ENCODE measurements around the gene ATAD3C.
"Not testable (repeated sequence)": the region's sequence is repeated elsewhere in the genome, so short reads cannot be mapped to it uniquely, and the experiment has no call there.

The ATAD3C gene

DNA sequence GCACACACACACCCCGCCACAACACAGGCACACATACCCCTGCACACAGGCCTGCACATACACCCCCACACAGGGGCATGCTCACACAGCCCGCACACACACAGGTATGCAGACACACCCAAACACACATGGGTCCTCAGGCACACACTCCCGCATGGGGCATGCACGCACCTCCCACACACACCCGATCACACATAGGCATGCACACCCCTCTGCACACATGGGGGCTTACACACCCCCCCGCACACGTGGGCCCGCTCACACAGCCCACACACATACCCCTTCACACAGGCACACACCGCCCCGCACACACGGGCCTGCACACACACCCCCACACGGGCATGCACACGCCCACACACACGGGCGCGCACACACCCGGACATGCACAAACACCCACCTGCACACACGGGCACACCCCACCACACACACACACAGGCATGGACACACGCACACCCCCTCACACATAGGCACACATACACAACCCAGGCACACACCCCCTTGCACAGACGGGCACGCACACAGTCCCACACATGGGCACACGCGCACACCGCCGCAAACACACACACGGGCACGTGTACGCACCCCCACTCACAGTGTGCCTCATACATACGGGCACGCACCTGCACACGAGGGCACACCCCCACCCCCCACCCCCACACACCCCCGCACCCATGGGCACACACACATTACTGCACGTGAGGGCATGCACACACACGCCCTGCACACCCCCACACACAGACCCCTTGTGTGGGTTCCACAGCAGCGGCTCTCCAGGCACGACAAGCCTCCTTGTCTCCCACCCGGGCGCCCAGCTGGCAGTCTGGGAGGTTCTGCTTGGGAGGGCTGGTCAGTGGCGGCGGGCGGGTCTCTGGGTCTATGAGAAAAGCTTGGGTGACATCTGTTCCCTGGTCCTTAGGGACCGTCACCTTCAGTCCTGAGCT is 30.3 kb downstream of the ATAD3C start:
- DNase-seq, result no peak

- DNase-seq, result not testable (repeated sequence)
Observed at GRCh38 chr1:1480488-1480867, 31.0 kb downstream of the ATAD3C start.

DNA sequence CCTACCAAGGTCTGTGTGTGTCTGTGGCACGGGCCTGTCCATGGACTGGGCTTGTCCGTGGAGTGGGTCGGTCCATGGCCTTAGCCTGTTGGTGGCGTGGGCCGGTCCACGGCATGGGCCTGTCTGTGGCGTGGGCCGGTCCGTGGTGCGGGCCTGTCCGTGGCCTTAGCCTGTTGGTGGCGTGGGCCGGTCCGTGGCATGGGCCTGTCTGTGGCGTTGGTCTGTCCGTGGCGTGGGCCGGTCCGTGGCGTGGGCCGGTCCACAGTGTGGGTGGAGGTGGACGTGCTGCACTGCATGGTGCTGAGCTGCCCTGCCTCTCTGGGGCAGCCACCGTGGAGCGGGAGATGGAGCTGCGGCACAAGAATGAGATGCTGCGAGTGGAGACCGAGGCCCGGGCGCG is 32.3 kb downstream of the ATAD3C start:
- not testable (repeated sequence) for DNase-seq

- DNase-seq, result no peak
Observed at GRCh38 chr1:1482856-1483255, 33.4 kb downstream of the ATAD3C start.

GRCh38 chr1:1483714-1484113 is 34.2 kb downstream of the ATAD3C start:
- no peak for DNase-seq

DNA sequence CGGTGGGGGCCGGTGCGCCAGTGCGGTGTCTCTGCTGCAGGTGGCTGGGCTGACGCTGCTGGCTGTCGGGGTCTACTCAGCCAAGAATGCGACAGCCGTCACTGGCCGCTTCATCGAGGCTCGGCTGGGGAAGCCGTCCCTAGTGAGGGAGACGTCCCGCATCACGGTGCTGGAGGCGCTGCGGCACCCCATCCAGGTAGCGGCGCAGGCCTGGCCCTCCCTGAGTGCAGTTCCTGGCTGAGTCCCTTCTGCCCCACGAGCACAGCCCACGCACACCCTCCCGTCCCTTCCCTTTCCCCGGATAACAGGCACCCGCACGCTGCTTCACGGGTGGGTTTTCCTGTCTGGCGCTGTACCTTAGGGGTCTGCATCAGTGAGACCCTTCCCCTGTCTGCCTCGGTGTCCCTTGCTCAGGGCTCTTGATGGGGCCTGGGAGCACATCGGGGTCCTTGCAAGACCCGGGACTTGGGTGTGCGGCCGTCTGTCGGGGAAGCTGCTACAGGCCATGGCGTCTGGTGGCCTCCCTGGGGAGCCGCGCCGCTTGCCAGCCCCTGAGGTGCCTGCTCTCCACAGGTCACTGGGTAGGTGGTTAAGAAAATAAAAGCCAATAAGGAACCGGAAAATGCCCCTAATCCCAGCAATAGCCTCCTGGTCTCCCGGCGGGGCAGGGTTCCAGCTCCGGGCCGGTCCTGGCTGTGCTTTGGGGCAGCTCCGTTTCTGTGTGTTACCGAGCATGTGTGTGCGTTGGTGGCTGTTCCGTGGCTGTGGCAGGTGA is 35.7 kb downstream of the ATAD3C start:
- not testable (repeated sequence) for DNase-seq

DNA sequence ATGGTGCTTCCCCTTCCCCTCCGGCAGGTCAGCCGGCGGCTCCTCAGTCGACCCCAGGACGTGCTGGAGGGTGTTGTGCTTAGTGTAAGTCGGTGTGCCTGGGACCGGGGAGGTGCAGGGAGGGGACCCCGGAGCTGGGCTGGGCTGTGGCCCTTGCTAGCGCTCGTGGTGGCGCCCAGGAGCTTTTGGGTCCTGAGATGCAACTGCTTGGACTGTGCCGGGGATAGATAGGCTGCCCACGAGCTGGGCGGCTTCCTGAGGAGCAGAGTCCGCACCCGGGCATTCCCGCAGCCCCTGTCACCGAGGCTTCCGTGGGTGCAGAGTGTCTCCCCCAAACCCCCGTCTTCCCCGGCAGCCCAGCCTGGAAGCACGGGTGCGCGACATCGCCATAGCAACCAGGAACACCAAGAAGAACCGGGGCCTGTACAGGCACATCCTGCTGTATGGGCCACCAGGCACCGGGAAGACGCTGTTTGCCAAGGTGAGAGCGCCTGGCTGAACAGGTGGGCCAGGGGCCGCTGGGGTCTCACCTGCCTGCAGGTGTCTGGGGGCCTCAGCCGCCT is 36.3 kb downstream of the ATAD3C start:
- not testable (repeated sequence) for DNase-seq

DNA sequence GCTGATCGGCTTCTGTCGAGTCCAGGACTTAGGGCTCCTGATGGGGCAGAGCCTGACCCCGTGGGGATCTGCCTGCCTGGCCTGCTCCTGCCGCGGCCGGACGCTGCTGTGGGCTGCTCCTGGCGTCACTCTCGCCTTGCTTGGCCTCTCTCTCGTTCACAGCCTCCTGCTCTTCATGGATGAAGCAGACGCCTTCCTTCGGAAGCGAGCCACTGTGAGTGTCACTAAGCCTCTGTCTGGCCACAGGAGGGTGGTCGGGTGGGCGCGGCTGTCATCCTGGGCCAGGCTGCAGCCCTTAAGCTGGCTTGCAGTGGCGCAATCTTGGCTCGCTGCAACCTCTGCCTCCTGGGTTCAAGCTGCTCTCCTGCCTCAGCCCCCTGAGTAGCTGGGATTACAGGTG is 38.2 kb downstream of the ATAD3C start:
- DNase-seq, result no peak

- DNase-seq, result no peak
Observed at GRCh38 chr1:1489231-1489630, 39.7 kb downstream of the ATAD3C start.

- DNase-seq, result no peak
Observed at GRCh38 chr1:1489861-1490260, 40.4 kb downstream of the ATAD3C start.

DNA sequence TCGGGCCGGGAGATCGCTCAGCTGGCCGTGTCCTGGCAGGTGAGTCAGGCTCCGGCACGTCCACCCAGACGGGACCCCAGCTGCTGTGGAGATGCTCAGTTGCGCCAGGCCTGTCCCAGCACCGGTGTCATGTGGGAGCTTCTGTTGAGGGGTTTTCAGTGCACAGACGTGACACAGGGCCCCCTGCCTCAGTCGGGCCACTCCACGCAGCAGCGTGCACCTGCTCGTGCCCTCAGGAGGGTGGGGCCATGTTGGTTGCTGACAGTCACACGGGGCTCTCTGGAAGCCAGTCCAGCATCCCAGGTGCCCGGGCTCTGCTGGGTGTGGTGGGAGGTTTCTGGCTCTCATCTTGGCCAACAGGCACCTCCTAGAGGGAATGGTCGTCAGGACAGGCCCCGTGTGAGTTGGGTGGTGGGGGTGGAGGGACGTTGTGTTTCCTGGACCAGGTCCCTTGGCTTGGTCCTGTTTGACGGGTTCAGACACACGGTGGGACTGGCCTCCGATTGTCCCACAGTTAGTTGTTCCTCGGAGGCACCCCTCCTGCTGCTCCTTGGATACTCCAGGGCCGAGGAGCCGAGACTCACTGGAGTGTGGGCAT is 41.2 kb downstream of the ATAD3C start:
- no peak for DNase-seq

DNA sequence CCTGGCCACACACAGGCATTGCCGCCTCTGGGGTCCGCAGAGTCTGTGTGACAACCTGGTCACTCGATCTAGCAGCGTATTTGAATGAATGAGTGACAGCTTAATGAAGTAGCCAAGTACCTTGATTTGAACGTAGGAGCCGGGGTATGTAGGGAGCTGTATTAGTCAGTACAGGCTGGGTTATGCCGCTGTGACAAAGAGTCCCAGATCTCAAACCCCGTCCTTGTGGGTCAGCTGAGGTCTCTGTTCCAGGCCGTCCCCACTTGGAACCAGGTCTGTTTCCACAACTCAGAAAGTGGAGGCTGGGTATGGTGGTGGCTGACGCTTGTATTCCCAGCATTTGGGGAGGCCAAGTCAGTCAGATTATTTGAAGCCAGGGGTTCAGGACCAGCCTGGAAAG is 42.1 kb downstream of the ATAD3C start:
- DNase-seq, result no peak

DNA sequence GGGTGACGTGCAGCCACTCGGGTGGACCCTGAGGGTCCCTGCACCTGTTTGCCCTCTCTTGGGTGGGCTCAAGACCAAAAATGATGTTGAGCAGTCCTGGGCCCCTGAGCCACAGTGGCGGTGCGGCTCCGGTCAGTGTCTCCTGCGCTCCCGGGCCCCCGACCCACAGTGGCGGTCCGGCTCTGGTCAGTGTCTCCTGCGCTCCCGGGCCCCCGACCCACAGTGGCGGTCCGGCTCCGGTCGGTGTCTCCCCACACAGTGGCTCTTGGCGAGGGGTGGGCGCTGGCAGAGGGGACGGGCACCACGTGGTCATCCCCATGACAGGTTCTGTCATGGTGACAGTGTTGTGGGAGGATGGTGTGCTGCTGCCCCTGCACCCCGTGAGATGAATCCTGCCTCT is 44.8 kb downstream of the ATAD3C start:
- not testable (repeated sequence) for DNase-seq

DNA sequence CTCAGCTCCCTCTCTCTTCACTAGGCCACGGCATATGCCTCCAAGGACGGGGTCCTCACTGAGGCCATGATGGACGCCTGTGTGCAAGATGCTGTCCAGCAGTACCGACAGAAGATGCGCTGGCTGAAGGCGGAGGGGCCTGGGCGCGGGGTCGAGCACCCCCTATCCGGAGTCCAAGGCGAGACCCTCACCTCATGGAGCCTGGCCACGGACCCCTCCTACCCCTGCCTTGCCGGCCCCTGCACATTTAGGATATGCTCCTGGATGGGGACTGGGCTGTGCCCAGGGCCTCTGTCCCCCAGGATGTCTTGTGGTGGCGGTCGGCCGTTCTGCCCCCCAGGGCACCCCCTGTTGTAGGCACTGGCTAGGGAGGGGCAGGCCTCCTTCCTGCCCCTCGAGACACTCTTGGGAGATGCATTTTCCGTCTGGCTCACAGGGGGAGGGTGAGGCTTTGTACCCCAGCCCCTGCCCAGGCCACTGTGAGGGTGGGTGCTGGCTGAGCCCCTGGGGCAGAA is 46.0 kb downstream of the ATAD3C start:
- not testable (repeated sequence) for DNase-seq

- DNase-seq, result peak; percentile 72 to 73
Observed at GRCh38 chr1:1504777-1505365, 55.4 kb downstream of the ATAD3C start.

DNA sequence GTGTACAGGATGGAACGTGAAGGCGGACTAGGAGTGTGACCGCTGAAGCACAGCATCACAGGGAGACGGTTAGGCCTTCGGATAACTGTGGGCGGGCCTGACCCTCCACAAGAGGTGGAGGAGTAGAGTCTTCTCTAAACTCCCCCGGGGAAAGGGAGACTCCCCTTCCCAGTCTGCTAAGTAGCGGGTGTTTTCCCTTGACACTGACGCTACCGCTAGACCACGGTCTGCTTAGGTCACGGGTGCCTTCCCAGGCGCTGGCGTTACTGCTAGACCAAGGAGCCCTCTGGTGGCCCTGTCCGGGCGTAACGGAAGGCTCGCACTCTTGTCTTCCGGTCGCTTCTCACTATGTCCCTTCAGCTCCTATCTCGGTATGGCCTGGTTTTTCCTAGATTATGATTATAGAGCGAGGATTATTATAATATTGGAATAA is 55.9 kb downstream of the ATAD3C start:
- DNase-seq, result peak; percentile 8 to 52

GRCh38 chr1:1505801-1506200 is 56.3 kb downstream of the ATAD3C start:
- not testable (repeated sequence) for DNase-seq

DNA sequence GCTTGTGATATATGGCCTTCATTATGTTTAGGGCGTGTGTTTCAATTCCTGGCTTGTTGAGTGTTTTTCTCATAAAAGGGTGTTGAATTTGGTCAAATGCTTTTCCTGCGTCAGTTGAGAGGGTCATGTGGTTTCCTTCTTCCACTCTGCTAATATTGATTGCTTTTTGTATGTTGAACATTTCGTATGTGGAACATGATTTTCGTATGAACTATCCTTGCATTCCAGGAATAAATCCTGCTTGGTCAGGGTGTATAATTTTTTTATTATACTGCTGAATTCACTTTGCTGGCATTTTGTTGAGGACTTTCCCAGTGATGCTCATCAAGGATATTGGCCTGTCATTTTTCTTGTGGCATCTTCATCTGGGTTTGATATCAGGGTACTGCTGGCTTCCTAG is 57.8 kb downstream of the ATAD3C start:
- no peak for DNase-seq

GRCh38 chr1:1508775-1509464 is 59.4 kb downstream of the ATAD3C start:
- DNase-seq, result not testable (repeated sequence)

- not testable (repeated sequence) for DNase-seq
Observed at GRCh38 chr1:1509465-1509850, 60.0 kb downstream of the ATAD3C start.

DNA sequence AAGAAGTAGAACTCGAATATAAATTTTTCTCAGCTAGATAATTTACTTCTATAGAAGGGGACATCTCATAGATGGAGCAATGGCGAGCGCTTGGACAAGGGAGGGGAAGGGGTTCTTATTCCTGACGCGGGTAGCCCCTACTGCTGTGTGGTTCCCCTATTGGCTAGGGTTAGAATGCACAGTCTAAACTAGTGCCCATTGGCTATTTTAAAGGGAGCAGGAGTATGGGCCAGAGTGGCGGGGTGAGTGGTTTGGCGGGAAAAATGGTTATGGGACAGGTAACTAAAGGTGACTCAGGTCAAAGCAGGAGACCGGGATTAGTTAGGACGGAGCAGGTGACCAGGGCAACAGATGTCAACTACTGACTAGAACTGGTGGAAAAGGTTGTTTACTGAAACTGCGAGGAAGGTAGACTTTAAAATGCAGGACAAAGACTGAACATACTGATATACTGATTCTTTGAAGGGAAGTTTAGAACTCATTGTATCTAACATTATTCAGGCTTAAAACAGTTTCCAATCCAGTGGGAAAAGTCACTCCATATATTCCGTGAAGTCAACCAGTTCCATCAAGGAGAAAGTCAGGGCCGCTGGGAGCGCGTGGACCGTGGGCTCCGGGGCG is 61.5 kb downstream of the ATAD3C start:
- DNase-seq, result peak; percentile 26 to 79

Measured in NCI-H2081 (cell line).